A673 (cell line): ENCODE data around the gene MANEAL. TPM values are rescaled to one million over a fixed set of nuclear protein-coding genes. Genes with fewer than 3 reads are reported as not detected.
"Not testable (repeated sequence)": the region's sequence is repeated elsewhere in the genome, so short reads cannot be mapped to it uniquely, and the experiment has no call there.

Experiments used
- BruUV-seq: library from RNA; stranded (reverse); fragments of 400-500 nt; replicated peaks from 2 replicates; lab custom pipeline; 2021; lab: Mats Ljungman, UMichigan
- CTCF ChIA-PET: fragments of 300-600 bp; sonication (Branson Sonifier 250); formaldehyde crosslinking; loops from one replicate; lab custom pipeline; 2022; ENCODE audit warnings: antibody characterized with exemption; lab: Charles Lee
- POLR2A ChIA-PET: fragments of 300-600 bp; sonication (Branson Sonifier 250); formaldehyde crosslinking; loops from one replicate; lab custom pipeline; 2022; ENCODE audit warnings: antibody characterized with exemption; ENCODE audit not compliant: low non-redundant PET; lab: Charles Lee
- DNase-seq: peaks from one replicate; pipeline ENCODE4 v3.0.0-alpha.2; 2015; ENCODE audit warnings: low spot score
- H3K27ac ChIP-seq: fragments of 200-600 bp; sonication (generic); 2 replicates; pipeline ENCODE4 v1.5.1; 2016; ENCODE audit warnings: mixed run types, low read depth, mild to moderate bottlenecking, mixed read lengths, antibody characterized with exemption, low read length; ENCODE audit not compliant: poor library complexity, severe bottlenecking
- H3K27me3 ChIP-seq: fragments of 200-600 bp; sonication (generic); replicated peaks from 2 replicates; pipeline ENCODE4 v1.6.1; 2017; ENCODE audit warnings: mixed run types, low read depth, mild to moderate bottlenecking, mixed read lengths, antibody characterized with exemption, low read length; ENCODE audit not compliant: insufficient read depth, poor library complexity
- H3K36me3 ChIP-seq: fragments of 200-600 bp; sonication (generic); 2 replicates; pipeline ENCODE4 v1.6.1; 2016; ENCODE audit warnings: mixed run types, mild to moderate bottlenecking, mixed read lengths, antibody characterized with exemption, low read length; ENCODE audit not compliant: insufficient read depth, poor library complexity, severe bottlenecking
- H3K4me1 ChIP-seq: fragments of 200-600 bp; sonication (generic); 2 replicates; pipeline ENCODE4 v1.6.1; 2017; ENCODE audit warnings: mixed run types, mild to moderate bottlenecking, mixed read lengths, antibody characterized with exemption, low read length; ENCODE audit not compliant: insufficient read depth, poor library complexity, severe bottlenecking
- H3K4me3 ChIP-seq: fragments of 200-600 bp; sonication (generic); 2 replicates; pipeline ENCODE4 v1.5.1; 2016; ENCODE audit warnings: low read depth, mixed run types, mild to moderate bottlenecking, mixed read lengths, low read length; ENCODE audit not compliant: poor library complexity, severe bottlenecking
- H3K9me3 ChIP-seq: fragments of 200-600 bp; sonication (generic); 2 replicates; pipeline ENCODE4 v1.6.1; 2016; ENCODE audit warnings: mixed run types, low read depth, mild to moderate bottlenecking, mixed read lengths, antibody characterized with exemption, low read length; ENCODE audit not compliant: poor library complexity, severe bottlenecking
- EZH2 ChIP-seq: fragments of 200-600 bp; sonication (generic); IDR thresholded peaks from 2 replicates; pipeline ENCODE4 v1.6.1; 2017; ENCODE audit warnings: borderline replicate concordance, low read depth, mild to moderate bottlenecking, mixed read lengths, antibody characterized with exemption, low read length; ENCODE audit not compliant: poor library complexity, severe bottlenecking
- intact Hi-C: fragments of 100-400 bp; cut with micrococcal nuclease; formaldehyde crosslinking; loops from one replicate; pipeline ENCODE4 v1.10.0; 2022; ENCODE audit not compliant: unreplicated experiment
- total RNA-seq: library from RNA; stranded (reverse); gene quantifications from 2 replicates; pipeline ENCODE4 v1.2.3, GENCODE V29; 2021
- TF ChIP-seq, protein P1 (sequence below): fragments of 300-800, 200-600 bp; sonication (generic); conservative IDR thresholded peaks from 2 replicates; pipeline ENCODE4 v1.5.1; 2017; ENCODE audit warnings: low read depth, mild to moderate bottlenecking, antibody characterized with exemption, low read length, moderate library complexity, mixed read lengths

MANEAL gene
- total RNA-seq, 1 experiment from 2014 or later: 5.9 TPM

DNA sequence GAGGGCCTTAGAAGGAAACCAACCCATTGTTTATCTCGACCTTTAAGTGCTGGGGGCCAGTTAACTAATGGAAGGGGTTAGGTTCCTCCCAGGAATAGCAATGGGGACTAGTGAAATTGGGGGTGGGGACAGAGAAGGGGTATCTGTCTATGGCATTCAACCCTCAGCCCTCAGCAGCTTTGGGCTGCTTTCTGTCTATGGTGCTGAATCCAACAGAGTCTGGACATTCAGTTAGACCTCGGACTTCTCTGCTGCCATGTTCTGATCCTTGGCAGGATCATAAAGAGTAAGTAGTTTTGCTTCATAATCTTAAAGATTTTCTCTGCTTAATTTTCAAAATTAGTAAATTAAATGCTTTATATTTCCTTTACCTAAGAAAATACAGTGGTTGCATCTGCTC, 26.2 kb upstream of the MANEAL start:
- ChIA-PET CTCF (no interaction called here), POLR2A (no interaction called here)
- Histone ChIP-seq H3K9me3 (no peaks in the 10 kb centered on the region), H3K36me3 (no peaks in the 10 kb centered on the region), H3K4me1 (no peaks in the 10 kb centered on the region), H3K27me3 (peaks cover 81% of the 10 kb centered on the region), H3K27ac (no peak overlapping the region), H3K4me3 (no peak overlapping the region)
- intact Hi-C loops: no loop called here
- no peak for DNase-seq
- no TSS peak for BruUV-seq
- TF ChIP-seq EZH2: no peak
- TF ChIP-seq, protein P1, sequence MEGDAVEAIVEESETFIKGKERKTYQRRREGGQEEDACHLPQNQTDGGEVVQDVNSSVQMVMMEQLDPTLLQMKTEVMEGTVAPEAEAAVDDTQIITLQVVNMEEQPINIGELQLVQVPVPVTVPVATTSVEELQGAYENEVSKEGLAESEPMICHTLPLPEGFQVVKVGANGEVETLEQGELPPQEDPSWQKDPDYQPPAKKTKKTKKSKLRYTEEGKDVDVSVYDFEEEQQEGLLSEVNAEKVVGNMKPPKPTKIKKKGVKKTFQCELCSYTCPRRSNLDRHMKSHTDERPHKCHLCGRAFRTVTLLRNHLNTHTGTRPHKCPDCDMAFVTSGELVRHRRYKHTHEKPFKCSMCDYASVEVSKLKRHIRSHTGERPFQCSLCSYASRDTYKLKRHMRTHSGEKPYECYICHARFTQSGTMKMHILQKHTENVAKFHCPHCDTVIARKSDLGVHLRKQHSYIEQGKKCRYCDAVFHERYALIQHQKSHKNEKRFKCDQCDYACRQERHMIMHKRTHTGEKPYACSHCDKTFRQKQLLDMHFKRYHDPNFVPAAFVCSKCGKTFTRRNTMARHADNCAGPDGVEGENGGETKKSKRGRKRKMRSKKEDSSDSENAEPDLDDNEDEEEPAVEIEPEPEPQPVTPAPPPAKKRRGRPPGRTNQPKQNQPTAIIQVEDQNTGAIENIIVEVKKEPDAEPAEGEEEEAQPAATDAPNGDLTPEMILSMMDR: no peak

DNA sequence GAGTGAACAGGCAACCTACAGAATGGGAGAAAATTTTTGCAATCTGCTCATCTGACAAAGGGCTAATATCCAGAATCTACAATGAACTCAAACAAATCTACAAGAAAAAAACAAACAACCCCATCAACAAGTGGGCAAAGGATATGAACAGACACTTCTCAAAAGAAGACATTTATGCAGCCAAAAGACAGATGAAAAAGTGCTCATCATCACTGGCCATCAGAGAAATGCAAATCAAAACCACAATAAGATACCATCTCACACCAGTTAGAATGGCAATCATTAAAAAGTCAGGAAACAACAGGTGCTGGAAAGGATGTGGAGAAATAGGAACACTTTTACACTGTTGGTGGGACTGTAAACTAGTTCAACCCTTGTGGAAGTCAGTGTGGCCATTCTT, 22.2 kb upstream of the MANEAL start:
- CTCF ChIA-PET, H3K36me3 ChIP-seq, H3K4me3 ChIP-seq, POLR2A ChIA-PET, intact Hi-C loops, BruUV-seq, H3K4me1 ChIP-seq, H3K27ac ChIP-seq, DNase-seq, H3K9me3 ChIP-seq: not testable (repeated sequence)
- peaks cover 53% of the 10 kb centered on the region for H3K27me3 ChIP-seq

DNA sequence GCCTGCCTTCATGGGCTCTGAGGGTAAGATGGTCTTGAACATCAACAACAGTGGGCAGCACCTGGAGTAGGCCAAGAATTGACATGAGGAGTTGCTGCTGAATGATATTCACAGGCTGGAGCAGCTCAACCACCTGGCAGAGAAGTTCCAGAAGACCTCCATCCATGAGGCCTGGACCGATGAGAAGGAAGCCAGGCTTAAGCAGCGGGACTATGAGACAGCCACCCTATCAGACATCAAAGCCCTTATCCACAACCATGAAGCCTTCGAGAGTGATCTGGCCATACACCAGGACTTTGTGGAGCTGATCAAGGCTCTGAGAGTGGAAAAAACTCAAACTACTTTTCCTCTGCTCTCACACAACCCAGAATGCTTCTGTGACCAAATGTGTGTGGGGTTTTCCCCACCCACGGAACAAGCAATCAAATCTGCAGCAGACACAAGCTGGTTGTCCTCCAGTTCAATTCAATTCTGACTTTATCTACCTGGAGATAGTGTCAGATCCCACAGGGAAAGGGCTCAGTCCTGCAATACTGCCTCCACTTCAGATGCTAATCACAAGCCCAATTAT, 16.6 kb upstream of the MANEAL start:
- Histone ChIP-seq H3K27ac (no peak overlapping the region), H3K4me1 (no peaks in the 10 kb centered on the region), H3K4me3 (no peak overlapping the region), H3K36me3 (no peaks in the 10 kb centered on the region), H3K9me3 (no peaks in the 10 kb centered on the region), H3K27me3 (peaks cover 49% of the 10 kb centered on the region)
- ChIA-PET POLR2A (no interaction called here), CTCF (no interaction called here)
- no TSS peak for BruUV-seq
- TF ChIP-seq EZH2: no peak
- TF ChIP-seq, protein P1: no peak
- intact Hi-C loops: no loop called here
- DNase-seq: no peak

DNA sequence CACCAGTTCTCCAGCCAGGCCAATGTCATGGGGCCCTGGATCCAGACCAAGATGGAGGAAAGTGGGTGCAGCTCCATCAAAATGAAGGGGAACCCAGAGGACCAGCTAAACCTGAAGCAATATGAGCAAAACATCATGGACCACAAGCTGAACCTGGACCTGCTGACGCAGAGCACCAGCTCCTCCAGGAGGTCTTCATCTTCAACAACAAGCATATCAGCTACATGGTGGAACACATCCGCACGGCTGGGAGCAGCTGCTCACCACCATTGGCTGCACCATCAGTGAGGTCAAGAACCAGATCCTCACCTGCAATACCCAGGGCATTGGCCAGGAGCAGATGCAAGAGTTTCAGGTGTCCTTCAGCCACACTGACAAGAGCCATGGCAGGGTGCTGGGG, 15.0 kb upstream of the MANEAL start:
- ChIA-PET CTCF (no interaction called here), POLR2A (no interaction called here)
- Histone ChIP-seq H3K4me3 (no peak overlapping the region), H3K4me1 (no peaks in the 10 kb centered on the region), H3K27me3 (peaks cover 60% of the 10 kb centered on the region), H3K27ac (no peak overlapping the region), H3K36me3 (no peaks in the 10 kb centered on the region), H3K9me3 (no peaks in the 10 kb centered on the region)
- no TSS peak for BruUV-seq
- no peak for DNase-seq
- TF ChIP-seq, protein P1: no peak
- TF ChIP-seq EZH2: no peak
- intact Hi-C loops: no loop called here
